ENCODE measurements around the gene STYK1.

STYK1 gene

DNA sequence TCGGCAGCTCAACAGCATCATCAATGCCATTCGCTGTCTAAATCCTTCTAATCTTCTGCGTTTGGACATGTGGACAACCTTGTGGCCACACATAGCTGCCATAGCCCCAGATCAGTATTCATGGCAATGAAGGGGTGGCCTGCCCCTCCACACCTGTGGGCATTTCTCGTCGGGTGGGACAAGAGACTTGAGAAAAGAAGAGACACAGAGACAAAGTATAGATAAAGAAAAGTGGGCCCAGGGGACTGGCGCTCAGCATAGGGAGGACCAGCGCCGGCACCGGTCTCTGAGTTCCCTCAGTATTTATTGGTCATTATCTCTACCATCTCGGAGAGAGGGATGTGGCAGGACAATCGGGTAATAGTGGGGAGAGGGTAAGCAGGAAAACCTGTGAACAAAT, 102.7 kb downstream of the STYK1 start:
- no peaks in the 10 kb centered on the region for H3K36me3 ChIP-seq (ENCODE audit: control insufficient read depth, insufficient read depth, low read length)
- no peak overlapping the region for H3K9ac ChIP-seq
- H3K4me2 ChIP-seq (ENCODE audit: low read length), result no peak overlapping the region
- TF ChIP-seq, protein P1, sequence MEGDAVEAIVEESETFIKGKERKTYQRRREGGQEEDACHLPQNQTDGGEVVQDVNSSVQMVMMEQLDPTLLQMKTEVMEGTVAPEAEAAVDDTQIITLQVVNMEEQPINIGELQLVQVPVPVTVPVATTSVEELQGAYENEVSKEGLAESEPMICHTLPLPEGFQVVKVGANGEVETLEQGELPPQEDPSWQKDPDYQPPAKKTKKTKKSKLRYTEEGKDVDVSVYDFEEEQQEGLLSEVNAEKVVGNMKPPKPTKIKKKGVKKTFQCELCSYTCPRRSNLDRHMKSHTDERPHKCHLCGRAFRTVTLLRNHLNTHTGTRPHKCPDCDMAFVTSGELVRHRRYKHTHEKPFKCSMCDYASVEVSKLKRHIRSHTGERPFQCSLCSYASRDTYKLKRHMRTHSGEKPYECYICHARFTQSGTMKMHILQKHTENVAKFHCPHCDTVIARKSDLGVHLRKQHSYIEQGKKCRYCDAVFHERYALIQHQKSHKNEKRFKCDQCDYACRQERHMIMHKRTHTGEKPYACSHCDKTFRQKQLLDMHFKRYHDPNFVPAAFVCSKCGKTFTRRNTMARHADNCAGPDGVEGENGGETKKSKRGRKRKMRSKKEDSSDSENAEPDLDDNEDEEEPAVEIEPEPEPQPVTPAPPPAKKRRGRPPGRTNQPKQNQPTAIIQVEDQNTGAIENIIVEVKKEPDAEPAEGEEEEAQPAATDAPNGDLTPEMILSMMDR (IDR thresholded peaks at IDR 0.05), result no peak
- no peak overlapping the region for H2AFZ ChIP-seq
- H3K4me1 ChIP-seq, result no peaks in the 10 kb centered on the region
- no peak overlapping the region for H3K4me3 ChIP-seq (ENCODE audit: low read depth, low read length)
- no peak overlapping the region for H3K27ac ChIP-seq
- no peaks in the 10 kb centered on the region for H3K9me3 ChIP-seq (ENCODE audit: control insufficient read depth, low read length)
- no peaks in the 10 kb centered on the region for H3K27me3 ChIP-seq (ENCODE audit: control insufficient read depth, insufficient read depth, low read length)
- H3K79me2 ChIP-seq, result no peaks in the 10 kb centered on the region
